HG03108 (cell line): Measurements from ENCODE around the gene EEF2KMT.
A peak's percentile ranks its signal among the peaks of the same experiment; 100 is the strongest.
"Not testable (repeated sequence)": the region's sequence is repeated elsewhere in the genome, so short reads cannot be mapped to it uniquely, and the experiment has no call there.

ENCODE experiments used
- ATAC-seq: cut with Tn5 transposase; IDR thresholded peaks from one replicate; pipeline ENCODE4 v1.9.1; 2021; ENCODE audit warnings: moderate library complexity; ENCODE audit not compliant: unreplicated experiment

The EEF2KMT gene

GRCh38 chr16:5095145-5095830, 2.3 kb downstream of the EEF2KMT start:
- not testable (repeated sequence) for ATAC-seq

- not testable (repeated sequence) for ATAC-seq
Observed at GRCh38 chr16:5093746-5094145, 3.8 kb downstream of the EEF2KMT start.

- not testable (repeated sequence) for ATAC-seq
Observed at GRCh38 chr16:5093081-5093480, 4.5 kb downstream of the EEF2KMT start.

- not testable (repeated sequence) for ATAC-seq
Observed at GRCh38 chr16:5090592-5090991, 7.0 kb downstream of the EEF2KMT start.

GRCh38 chr16:5089911-5090555, 7.6 kb downstream of the EEF2KMT start:
- ATAC-seq = not testable (repeated sequence)

- ATAC-seq = not testable (repeated sequence)
Observed at GRCh38 chr16:5088936-5089335, 8.7 kb downstream of the EEF2KMT start.

GRCh38 chr16:5088086-5088790, 9.4 kb downstream of the EEF2KMT start:
- not testable (repeated sequence) for ATAC-seq

GRCh38 chr16:5085716-5086115, 11.9 kb downstream of the EEF2KMT start:
- not testable (repeated sequence) for ATAC-seq

- ATAC-seq = not testable (repeated sequence)
Observed at GRCh38 chr16:5084802-5085201, 12.8 kb downstream of the EEF2KMT start.

GRCh38 chr16:5084099-5084731, 13.4 kb downstream of the EEF2KMT start:
- ATAC-seq = not testable (repeated sequence)

- ATAC-seq = not testable (repeated sequence)
Observed at GRCh38 chr16:5083646-5084045, 13.9 kb downstream of the EEF2KMT start.

- ATAC-seq = not testable (repeated sequence)
Observed at GRCh38 chr16:5080996-5081395, 16.6 kb downstream of the EEF2KMT start.

- ATAC-seq = not testable (repeated sequence)
Observed at GRCh38 chr16:5080461-5080860, 17.1 kb downstream of the EEF2KMT start.

GRCh38 chr16:5078626-5079025, 19.0 kb downstream of the EEF2KMT start:
- no peak for ATAC-seq

GRCh38 chr16:5077304-5077703, 20.3 kb downstream of the EEF2KMT start:
- no peak for ATAC-seq

GRCh38 chr16:5075637-5076036, 22.0 kb downstream of the EEF2KMT start:
- ATAC-seq = no peak

- not testable (repeated sequence) for ATAC-seq
Observed at GRCh38 chr16:5073771-5074170, 23.8 kb downstream of the EEF2KMT start.

- ATAC-seq = no peak
Observed at GRCh38 chr16:5073279-5073629, 24.3 kb downstream of the EEF2KMT start.

GRCh38 chr16:5072334-5073278, 25.0 kb downstream of the EEF2KMT start:
- no peak for ATAC-seq

GRCh38 chr16:5071681-5072333, 25.8 kb downstream of the EEF2KMT start, which contains the start of gene ALG1:
Gene ALG1, plus strand, starts transcription at chr16:5071843. Its CDS starts 7 bp downstream, at chr16:5071850.
- peak; percentile 77 for ATAC-seq
